Fibroblast of lung (primary cell): ENCODE data around the gene NLGN1. TPM values are rescaled to one million over a fixed set of nuclear protein-coding genes. Genes with fewer than 3 reads are reported as not detected.

Source experiments
- DNase-seq, 2 donors: peaks; one replicate each; pipeline versions ENCODE4 v3.0.0 to v3.0.0-alpha.2; 2010; ENCODE audit warnings: low read depth in 2 of 2
- H2AFZ ChIP-seq: 2 replicates; pipeline ENCODE4 v1.5.1; 2012; ENCODE audit warnings: low read length, control low read depth, inconsistent platforms
- H3K27ac ChIP-seq: 2 replicates; pipeline ENCODE4 v1.5.1; 2011; ENCODE audit warnings: low read length, control low read depth; ENCODE audit not compliant: insufficient read depth
- H3K27me3 ChIP-seq: 2 replicates; pipeline ENCODE4 v1.5.1; 2011; ENCODE audit warnings: mild to moderate bottlenecking, low read length; ENCODE audit not compliant: control insufficient read depth, insufficient read depth
- H3K36me3 ChIP-seq: 2 replicates; pipeline ENCODE4 v1.5.1; 2011; ENCODE audit warnings: low read length; ENCODE audit not compliant: control insufficient read depth, insufficient read depth
- H3K4me1 ChIP-seq: 2 replicates; pipeline ENCODE4 v1.5.1; 2011; ENCODE audit warnings: low read length; ENCODE audit not compliant: control insufficient read depth, insufficient read depth; ENCODE audit errors: extremely low read depth
- H3K4me2 ChIP-seq: 2 replicates; pipeline ENCODE4 v1.5.1; 2011; ENCODE audit warnings: low read length, control low read depth; ENCODE audit not compliant: insufficient read depth; ENCODE audit errors: extremely low read depth
- H3K4me3 ChIP-seq, 4 experiments: fragments of 200-600 bp in 1 of 4; sonication (generic) in 1 of 4; replicated peaks in 1 of 4; 2 replicates each; pipeline ENCODE4 v1.5.1; 2011 to 2016; ENCODE audit warnings: low read length in 4 of 4, low read depth in 3 of 4, mild to moderate bottlenecking in 3 of 4, control low read depth in 2 of 4, inconsistent platforms in 1 of 4, mixed read lengths in 1 of 4; ENCODE audit not compliant: insufficient read depth in 1 of 4; ENCODE audit errors: control extremely low read depth in 1 of 4
- H3K79me2 ChIP-seq: 2 replicates; pipeline ENCODE4 v1.5.1; 2012; ENCODE audit warnings: mild to moderate bottlenecking, low read length, inconsistent platforms; ENCODE audit not compliant: control insufficient read depth, insufficient read depth
- H3K9ac ChIP-seq: 2 replicates; pipeline ENCODE4 v1.5.1; 2011; ENCODE audit warnings: mild to moderate bottlenecking, low read length, control low read depth; ENCODE audit not compliant: insufficient read depth
- H3K9me3 ChIP-seq: 2 replicates; pipeline ENCODE4 v1.5.1; 2012; ENCODE audit warnings: low read depth, low read length; ENCODE audit not compliant: control insufficient read depth, insufficient read depth
- H4K20me1 ChIP-seq: 2 replicates; pipeline ENCODE4 v1.5.1; 2011; ENCODE audit warnings: low read length; ENCODE audit not compliant: control insufficient read depth, insufficient read depth; ENCODE audit errors: extremely low read depth
- EZH2 ChIP-seq: IDR thresholded peaks from 2 replicates; pipeline ENCODE4 v1.5.1; 2012; ENCODE audit warnings: low read length, control low read depth, mild to moderate bottlenecking; ENCODE audit errors: missing control alignments
- polyA plus RNA-seq, 2 donors: library from polyadenylated mRNA; depleted of rRNA in 1 of 2; stranded (reverse) in 1 of 2; unstranded in 1 of 2; fragments of >200 nt; gene quantifications; 2 replicates each; pipeline ENCODE4 v1.2.1, GENCODE V29; 2011 to 2012; ENCODE audit warnings: missing spikeins in 1 of 2
- total RNA-seq: library from RNA; depleted of rRNA; stranded (reverse); fragments of >200 nt; gene quantifications from 2 replicates; pipeline ENCODE4 v1.2.1, GENCODE V29; 2014
- TF ChIP-seq, protein P1 (sequence below), 2 donors: IDR thresholded peaks in 1 of 2; conservative IDR thresholded peaks in 1 of 2; 1 replicate in 1 of 2; 2 replicates in 1 of 2; pipeline ENCODE4 v1.5.1; 2011 to 2012; ENCODE audit warnings: low read length in 2 of 2, control low read depth in 1 of 2, inconsistent platforms in 1 of 2, low read depth in 1 of 2, mild to moderate bottlenecking in 1 of 2

Gene NLGN1
- total and polyA plus RNA-seq, 2 donors (not counting 1 experiment from before 2014, with no cell fraction given): 0.61 to 2.1 TPM

DNA sequence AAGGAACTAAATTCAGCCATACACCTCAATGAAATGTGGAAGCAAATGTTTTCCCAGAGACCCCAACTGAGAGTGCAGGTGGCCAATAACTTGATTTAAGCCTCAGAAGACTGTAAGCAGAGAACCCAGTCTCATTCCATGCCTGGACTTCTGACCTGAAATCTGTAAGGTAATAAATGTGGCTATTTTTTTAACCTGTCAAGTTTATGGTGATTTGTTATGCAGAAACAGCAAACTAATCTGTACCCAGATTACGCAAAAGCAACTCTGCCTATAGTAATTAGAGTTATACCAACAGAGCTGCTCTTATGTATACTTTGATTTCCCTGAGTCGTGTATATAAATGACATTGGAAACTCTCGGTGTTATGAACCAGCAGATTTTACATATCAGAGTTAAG is 927.6 kb downstream of the NLGN1 start:
- Histone ChIP-seq H3K4me1 (no peaks in the 10 kb centered on the region), H3K27ac (no peak overlapping the region), H2AFZ (no peak overlapping the region), H3K36me3 (no peaks in the 10 kb centered on the region), H3K27me3 (no peaks in the 10 kb centered on the region), H3K9ac (no peak overlapping the region), H4K20me1 (no peaks in the 10 kb centered on the region), H3K9me3 (no peaks in the 10 kb centered on the region), H3K79me2 (no peaks in the 10 kb centered on the region), H3K4me2 (no peak overlapping the region), H3K4me3 (no peak overlapping the region)
- no peak for DNase-seq
- TF ChIP-seq, protein P1, sequence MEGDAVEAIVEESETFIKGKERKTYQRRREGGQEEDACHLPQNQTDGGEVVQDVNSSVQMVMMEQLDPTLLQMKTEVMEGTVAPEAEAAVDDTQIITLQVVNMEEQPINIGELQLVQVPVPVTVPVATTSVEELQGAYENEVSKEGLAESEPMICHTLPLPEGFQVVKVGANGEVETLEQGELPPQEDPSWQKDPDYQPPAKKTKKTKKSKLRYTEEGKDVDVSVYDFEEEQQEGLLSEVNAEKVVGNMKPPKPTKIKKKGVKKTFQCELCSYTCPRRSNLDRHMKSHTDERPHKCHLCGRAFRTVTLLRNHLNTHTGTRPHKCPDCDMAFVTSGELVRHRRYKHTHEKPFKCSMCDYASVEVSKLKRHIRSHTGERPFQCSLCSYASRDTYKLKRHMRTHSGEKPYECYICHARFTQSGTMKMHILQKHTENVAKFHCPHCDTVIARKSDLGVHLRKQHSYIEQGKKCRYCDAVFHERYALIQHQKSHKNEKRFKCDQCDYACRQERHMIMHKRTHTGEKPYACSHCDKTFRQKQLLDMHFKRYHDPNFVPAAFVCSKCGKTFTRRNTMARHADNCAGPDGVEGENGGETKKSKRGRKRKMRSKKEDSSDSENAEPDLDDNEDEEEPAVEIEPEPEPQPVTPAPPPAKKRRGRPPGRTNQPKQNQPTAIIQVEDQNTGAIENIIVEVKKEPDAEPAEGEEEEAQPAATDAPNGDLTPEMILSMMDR (conservative IDR thresholded peaks at IDR 0.05 in 1 of 2, IDR thresholded peaks at IDR 0.05 in 1 of 2; ENCODE audit: low read depth in 1 of 2, low read length in 2 of 2): no peak
- TF ChIP-seq EZH2: no peak

DNA sequence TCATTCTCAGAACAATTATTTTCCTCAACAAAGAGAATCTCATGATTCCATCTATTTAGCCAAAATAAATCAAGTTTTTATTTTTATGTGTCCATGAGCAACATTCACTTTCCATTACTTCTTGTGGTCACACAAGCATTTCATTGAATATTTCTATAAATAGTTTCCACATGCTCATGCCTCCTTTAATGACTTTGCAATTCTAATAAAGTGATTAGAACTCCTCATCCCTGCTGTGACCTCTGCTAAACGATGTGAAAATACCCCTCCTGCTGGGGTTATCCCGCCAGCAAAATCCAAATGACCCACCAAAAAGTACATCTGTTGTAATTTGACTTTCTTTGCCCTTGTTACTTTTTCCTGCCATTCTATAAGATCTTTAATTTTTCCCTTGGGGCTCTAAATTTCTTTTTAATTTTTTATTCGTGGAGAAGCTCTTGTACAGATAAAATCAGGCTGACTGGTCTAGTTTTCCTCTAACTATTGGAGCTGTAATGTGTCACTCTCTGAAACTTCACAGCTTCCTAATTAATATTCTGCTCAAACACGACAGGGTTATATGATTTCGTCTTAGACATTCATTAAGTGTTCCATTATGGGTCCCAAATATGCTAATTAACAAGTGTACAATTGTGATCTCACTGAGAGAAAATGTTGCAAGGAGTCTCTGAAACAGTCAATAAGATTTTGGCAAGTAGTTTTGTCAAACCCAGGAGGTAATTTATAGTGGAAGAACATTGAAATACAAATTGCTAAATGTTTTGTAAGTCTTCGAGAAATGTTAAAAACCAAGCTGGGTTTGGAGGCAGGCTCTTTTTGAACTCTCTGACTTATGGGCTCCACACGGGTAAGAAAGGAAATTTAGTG is 928.5 kb downstream of the NLGN1 start:
- Histone ChIP-seq H3K9ac (no peak overlapping the region), H3K4me1 (no peaks in the 10 kb centered on the region), H2AFZ (no peak overlapping the region), H4K20me1 (no peaks in the 10 kb centered on the region), H3K4me3 (no peak overlapping the region), H3K27ac (no peak overlapping the region), H3K27me3 (no peaks in the 10 kb centered on the region), H3K36me3 (no peaks in the 10 kb centered on the region), H3K9me3 (no peaks in the 10 kb centered on the region), H3K79me2 (no peaks in the 10 kb centered on the region), H3K4me2 (no peak overlapping the region)
- no peak for TF ChIP-seq EZH2
- TF ChIP-seq, protein P1 (conservative IDR thresholded peaks at IDR 0.05 in 1 of 2, IDR thresholded peaks at IDR 0.05 in 1 of 2; ENCODE audit: low read depth in 1 of 2, low read length in 2 of 2): no peak
- DNase-seq: peak; percentile 44 to 81

DNA sequence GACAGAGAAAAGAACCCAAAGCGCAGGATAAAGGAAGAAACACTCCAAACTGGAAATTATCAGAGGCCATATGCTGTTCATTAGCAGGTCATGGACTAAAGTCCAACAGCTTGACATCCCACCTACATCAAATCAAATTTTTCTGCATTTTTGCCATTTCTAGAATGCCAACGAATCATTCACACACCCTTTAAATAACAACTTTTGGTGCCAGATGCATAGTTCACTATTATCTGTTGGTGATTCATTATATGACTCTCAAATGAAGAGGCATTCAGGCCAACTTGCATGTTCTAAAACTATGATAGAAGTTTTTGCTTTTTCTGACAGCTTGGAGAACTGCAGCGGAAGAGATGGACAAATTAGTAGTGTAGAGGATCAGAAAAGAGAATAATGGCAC is 931.8 kb downstream of the NLGN1 start:
- Histone ChIP-seq H4K20me1 (no peaks in the 10 kb centered on the region), H3K4me1 (no peaks in the 10 kb centered on the region), H3K9me3 (no peaks in the 10 kb centered on the region), H3K9ac (no peak overlapping the region), H2AFZ (no peak overlapping the region), H3K4me2 (peak overlapping the region; percentile 17), H3K27ac (peak overlapping the region; percentile 14), H3K79me2 (no peaks in the 10 kb centered on the region), H3K4me3 (no peak overlapping the region), H3K36me3 (no peaks in the 10 kb centered on the region), H3K27me3 (no peaks in the 10 kb centered on the region)
- TF ChIP-seq, protein P1 (conservative IDR thresholded peaks at IDR 0.05 in 1 of 2, IDR thresholded peaks at IDR 0.05 in 1 of 2; ENCODE audit: low read depth in 1 of 2, low read length in 2 of 2): no peak
- no peak for TF ChIP-seq EZH2
- peak in 1 of 2 donors; percentile 87 for DNase-seq
